IMR-90 (cell line): Measurements from ENCODE around the gene NT5DC1.

Experiments
- BHLHE40 ChIP-seq: fragments of 150-350 bp; IDR thresholded peaks from 2 replicates; pipeline ENCODE4 v1.6.1; 2016; ENCODE audit warnings: mild to moderate bottlenecking, low read depth, low read length
- CEBPB ChIP-seq: IDR thresholded peaks from 2 replicates; pipeline ENCODE4 v1.6.1; 2012; ENCODE audit warnings: low read depth, low read length, improper control_type of control experiment
- ELK1 ChIP-seq: fragments of 150-350 bp; IDR thresholded peaks from 2 replicates; pipeline ENCODE4 v1.6.1; 2016; ENCODE audit warnings: low read depth, mild to moderate bottlenecking, low read length, moderate library complexity, borderline replicate concordance
- MAFK ChIP-seq: IDR thresholded peaks from 2 replicates; pipeline ENCODE4 v1.6.1; 2012; ENCODE audit warnings: low read depth, low read length, improper control_type of control experiment
- POLR2A ChIP-seq: IDR thresholded peaks from 2 replicates; pipeline ENCODE4 v1.6.1; 2012; ENCODE audit warnings: mild to moderate bottlenecking, low read depth, low read length
- RAD21 ChIP-seq: IDR thresholded peaks from 2 replicates; pipeline ENCODE4 v1.6.1; 2012; ENCODE audit warnings: low read length, improper control_type of control experiment
- RCOR1 ChIP-seq: IDR thresholded peaks from 2 replicates; pipeline ENCODE4 v1.6.1; 2012; ENCODE audit warnings: mild to moderate bottlenecking, low read length, improper control_type of control experiment; ENCODE audit not compliant: insufficient replicate concordance
- RFX5 ChIP-seq: IDR thresholded peaks from 2 replicates; pipeline ENCODE4 v1.8.0; 2012; ENCODE audit warnings: low read depth, mild to moderate bottlenecking, low read length, moderate library complexity
- TF ChIP-seq, protein P1 (sequence below): conservative IDR thresholded peaks from 2 replicates; pipeline ENCODE4 v1.5.1; 2012; ENCODE audit warnings: mild to moderate bottlenecking, low read depth, low read length, improper control_type of control experiment
- TF ChIP-seq, protein P2 (sequence below): fragments of 150-350 bp; IDR thresholded peaks from 2 replicates; pipeline ENCODE4 v1.6.1; 2017; ENCODE audit warnings: mild to moderate bottlenecking, antibody characterized with exemption, low read length, low read depth

DNA sequence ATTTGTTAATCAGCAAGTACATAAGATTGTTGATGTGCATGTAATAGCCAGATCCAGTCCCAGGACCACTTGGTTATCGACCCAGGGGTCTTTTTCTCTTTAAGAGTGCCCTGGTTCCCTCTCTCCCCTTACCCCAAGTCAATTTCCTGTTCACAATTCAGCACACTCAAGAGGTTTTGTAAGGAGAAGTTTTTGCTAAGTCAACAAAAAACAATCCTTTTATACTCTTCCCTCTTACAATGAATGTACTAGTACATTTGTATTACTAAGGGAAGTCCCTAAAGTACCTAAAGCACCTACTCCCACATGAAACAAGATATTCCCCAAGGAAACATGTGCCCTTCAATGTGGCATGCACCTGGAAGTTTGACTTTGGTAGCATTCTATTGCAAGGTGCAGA, 1.6 kb upstream of the NT5DC1 start:
- TF ChIP-seq, protein P1, sequence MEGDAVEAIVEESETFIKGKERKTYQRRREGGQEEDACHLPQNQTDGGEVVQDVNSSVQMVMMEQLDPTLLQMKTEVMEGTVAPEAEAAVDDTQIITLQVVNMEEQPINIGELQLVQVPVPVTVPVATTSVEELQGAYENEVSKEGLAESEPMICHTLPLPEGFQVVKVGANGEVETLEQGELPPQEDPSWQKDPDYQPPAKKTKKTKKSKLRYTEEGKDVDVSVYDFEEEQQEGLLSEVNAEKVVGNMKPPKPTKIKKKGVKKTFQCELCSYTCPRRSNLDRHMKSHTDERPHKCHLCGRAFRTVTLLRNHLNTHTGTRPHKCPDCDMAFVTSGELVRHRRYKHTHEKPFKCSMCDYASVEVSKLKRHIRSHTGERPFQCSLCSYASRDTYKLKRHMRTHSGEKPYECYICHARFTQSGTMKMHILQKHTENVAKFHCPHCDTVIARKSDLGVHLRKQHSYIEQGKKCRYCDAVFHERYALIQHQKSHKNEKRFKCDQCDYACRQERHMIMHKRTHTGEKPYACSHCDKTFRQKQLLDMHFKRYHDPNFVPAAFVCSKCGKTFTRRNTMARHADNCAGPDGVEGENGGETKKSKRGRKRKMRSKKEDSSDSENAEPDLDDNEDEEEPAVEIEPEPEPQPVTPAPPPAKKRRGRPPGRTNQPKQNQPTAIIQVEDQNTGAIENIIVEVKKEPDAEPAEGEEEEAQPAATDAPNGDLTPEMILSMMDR, result no peak
- TF ChIP-seq ELK1, result no peak
- peak; percentile 76 for TF ChIP-seq MAFK
- TF ChIP-seq POLR2A, result no peak
- TF ChIP-seq RFX5, result no peak
- TF ChIP-seq RCOR1, result no peak
- TF ChIP-seq CEBPB, result no peak
- TF ChIP-seq, protein P2, sequence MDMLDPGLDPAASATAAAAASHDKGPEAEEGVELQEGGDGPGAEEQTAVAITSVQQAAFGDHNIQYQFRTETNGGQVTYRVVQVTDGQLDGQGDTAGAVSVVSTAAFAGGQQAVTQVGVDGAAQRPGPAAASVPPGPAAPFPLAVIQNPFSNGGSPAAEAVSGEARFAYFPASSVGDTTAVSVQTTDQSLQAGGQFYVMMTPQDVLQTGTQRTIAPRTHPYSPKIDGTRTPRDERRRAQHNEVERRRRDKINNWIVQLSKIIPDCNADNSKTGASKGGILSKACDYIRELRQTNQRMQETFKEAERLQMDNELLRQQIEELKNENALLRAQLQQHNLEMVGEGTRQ, result no peak
- TF ChIP-seq BHLHE40, result no peak
- no peak for TF ChIP-seq RAD21
